Vagina (tissue), 2 donors: ENCODE results near the gene LHFPL2. TPM values are rescaled to one million over a fixed set of nuclear protein-coding genes. Genes with fewer than 3 reads are reported as not detected.

Experiments used
- DNase-seq, 2 donors: peaks; one replicate each; pipeline ENCODE4 v3.0.0-alpha.2; 2017; ENCODE audit errors: extremely low spot score in 2 of 2
- H3K27ac ChIP-seq: fragments of 200-600 bp; sonication (generic); one replicate; pipeline ENCODE4 v1.5.1; 2019
- H3K27me3 ChIP-seq: fragments of 200-600 bp; sonication (generic); one replicate; pipeline ENCODE4 v1.5.1; 2019
- H3K36me3 ChIP-seq, 2 donors: fragments of 200-600 bp; sonication (generic); one replicate each; pipeline ENCODE4 v1.5.1; 2017 to 2019
- H3K4me1 ChIP-seq: fragments of 200-600 bp; sonication (generic); one replicate; pipeline ENCODE4 v1.5.1; 2019
- H3K4me3 ChIP-seq, 2 donors: fragments of 200-600 bp; sonication (generic); 1 replicate in 1 of 2; 2 replicates in 1 of 2; pipeline ENCODE4 v1.5.1; 2016 to 2019
- H3K9me3 ChIP-seq: fragments of 200-600 bp; sonication (generic); one replicate; pipeline ENCODE4 v1.5.1; 2019
- CTCF ChIP-seq, 3 experiments: fragments of 450-650 bp in 2 of 3; fragments of 200-600 bp in 1 of 3; sonication (generic) in 1 of 3; IDR thresholded peaks; one replicate each; pipeline ENCODE4 v1.5.1; 2017 to 2019; ENCODE audit warnings: antibody characterized with exemption in 3 of 3, mild to moderate bottlenecking in 2 of 3, moderate library complexity in 2 of 3
- POLR2A ChIP-seq, 2 donors: fragments of 450-650 bp; IDR thresholded peaks; one replicate each; pipeline ENCODE4 v1.6.1; 2017; ENCODE audit warnings: antibody characterized with exemption in 2 of 2, mild to moderate bottlenecking in 2 of 2, moderate library complexity in 2 of 2
- POLR2AphosphoS5 ChIP-seq, 2 donors: sonication (generic); formaldehyde crosslinking; IDR thresholded peaks; one replicate each; pipeline ENCODE4 v1.9.0; 2017; ENCODE audit warnings: antibody characterized with exemption in 2 of 2, mild to moderate bottlenecking in 2 of 2, low read depth in 1 of 2; ENCODE audit not compliant: insufficient read depth in 1 of 2
- intact Hi-C: fragments of 100-400 bp; cut with DNase I; formaldehyde crosslinking; loops from one replicate; pipeline ENCODE4 v1.15.1; 2023
- total RNA-seq: library from RNA; depleted of rRNA; stranded (reverse); fragments of >200 nt; gene quantifications from one replicate; pipeline ENCODE4 v1.2.3, GENCODE V29; 2016

LHFPL2 gene
- total RNA-seq, 1 donor from 2014 or later, result 24.8 TPM

GRCh38 chr5:78501411-78502352 is 146.9 kb downstream of the LHFPL2 start:
- no peak for DNase-seq
- no peaks in the 10 kb centered on the region for H3K9me3 ChIP-seq
- intact Hi-C loops, result no loop called here
- H3K27ac ChIP-seq, result peak overlapping the region; percentile 22
- no peaks in the 10 kb centered on the region for H3K36me3 ChIP-seq
- H3K4me3 ChIP-seq, result no peak overlapping the region
- peaks cover 59% of the 10 kb centered on the region for H3K4me1 ChIP-seq
- no peaks in the 10 kb centered on the region for H3K27me3 ChIP-seq
- TF ChIP-seq CTCF (IDR thresholded peaks at IDR 0.05) (no peak), POLR2AphosphoS5 (IDR thresholded peaks at IDR 0.05; ENCODE audit: insufficient read depth in 1 of 2, low read depth in 1 of 2) (no peak), POLR2A (IDR thresholded peaks at IDR 0.05) (no peak)

GRCh38 chr5:78500871-78501270 is 147.7 kb downstream of the LHFPL2 start:
- Histone ChIP-seq H3K36me3 (no peaks in the 10 kb centered on the region), H3K4me3 (no peak overlapping the region), H3K27me3 (no peaks in the 10 kb centered on the region), H3K4me1 (peaks cover 61% of the 10 kb centered on the region), H3K27ac (no peak overlapping the region), H3K9me3 (no peaks in the 10 kb centered on the region)
- no peak for DNase-seq
- TF ChIP-seq POLR2AphosphoS5 (IDR thresholded peaks at IDR 0.05; ENCODE audit: insufficient read depth in 1 of 2, low read depth in 1 of 2), result no peak
- TF ChIP-seq POLR2A (IDR thresholded peaks at IDR 0.05), result no peak
- no peak for TF ChIP-seq CTCF (IDR thresholded peaks at IDR 0.05)
- intact Hi-C loops, result no loop called here

GRCh38 chr5:78500028-78500427 is 148.5 kb downstream of the LHFPL2 start:
- intact Hi-C loops, result no loop called here
- H3K27ac ChIP-seq, result no peak overlapping the region
- no peak overlapping the region for H3K4me3 ChIP-seq
- TF ChIP-seq POLR2AphosphoS5 (IDR thresholded peaks at IDR 0.05; ENCODE audit: insufficient read depth in 1 of 2, low read depth in 1 of 2), result no peak
- TF ChIP-seq CTCF (IDR thresholded peaks at IDR 0.05), result no peak
- TF ChIP-seq POLR2A (IDR thresholded peaks at IDR 0.05), result no peak
- H3K27me3 ChIP-seq, result no peaks in the 10 kb centered on the region
- peaks cover 57% of the 10 kb centered on the region for H3K4me1 ChIP-seq
- no peaks in the 10 kb centered on the region for H3K9me3 ChIP-seq
- H3K36me3 ChIP-seq, result no peaks in the 10 kb centered on the region
- DNase-seq, result no peak

- no peaks in the 10 kb centered on the region for H3K9me3 ChIP-seq
- intact Hi-C loops, result loop anchor here (10.0 kb wide), 1 partner anchor 305 kb away; no protein-coding TSS in a partner anchor
- no peaks in the 10 kb centered on the region for H3K36me3 ChIP-seq
- no peak overlapping the region for H3K4me3 ChIP-seq
- peaks cover 52% of the 10 kb centered on the region for H3K4me1 ChIP-seq
- H3K27me3 ChIP-seq, result no peaks in the 10 kb centered on the region
- no peak overlapping the region for H3K27ac ChIP-seq
- TF ChIP-seq POLR2A (IDR thresholded peaks at IDR 0.05), result no peak
- no peak for TF ChIP-seq CTCF (IDR thresholded peaks at IDR 0.05)
- no peak for TF ChIP-seq POLR2AphosphoS5 (IDR thresholded peaks at IDR 0.05; ENCODE audit: insufficient read depth in 1 of 2, low read depth in 1 of 2)
- DNase-seq, result no peak
These were observed 149.1 kb downstream of the LHFPL2 start for GRCh38 chr5:78499485-78499884.
